ENCODE data around the gene GADL1. TPM values are rescaled to one million over a fixed set of nuclear protein-coding genes. Genes with fewer than 3 reads are reported as not detected.

Gene GADL1
- total RNA-seq, 2 donors from 2014 or later, result not detected

DNA sequence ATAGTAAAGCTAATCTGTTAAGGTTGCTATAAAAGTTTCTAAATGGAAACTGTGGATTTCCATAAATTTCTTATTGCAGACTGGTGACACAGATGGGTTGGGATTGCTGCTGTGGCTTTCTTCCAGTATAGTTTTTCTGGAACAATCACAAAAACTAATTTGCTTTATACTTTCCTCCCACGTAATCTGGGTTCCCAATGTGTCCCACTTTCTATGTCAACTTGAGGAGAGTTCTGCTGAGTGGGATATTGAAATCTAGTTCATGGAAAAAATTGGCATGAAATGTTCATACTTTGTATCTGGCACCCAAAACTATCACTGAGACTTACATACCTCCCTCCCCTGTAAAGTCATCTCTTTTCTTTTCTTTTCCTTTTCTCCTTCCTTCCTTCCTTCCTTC is 161.3 kb downstream of the GADL1 start:
- H3K27ac ChIP-seq, result no peak overlapping the region
- DNase-seq, result no peak
- intact Hi-C loops (cut with DNase I), result no loop called here
- H3K9me3 ChIP-seq, result no peaks in the 10 kb centered on the region
- H3K4me1 ChIP-seq, result no peaks in the 10 kb centered on the region
- H3K4me3 ChIP-seq, result no peak overlapping the region
- H3K36me3 ChIP-seq, result no peaks in the 10 kb centered on the region
- H3K27me3 ChIP-seq, result no peaks in the 10 kb centered on the region
- H3K9ac ChIP-seq (ENCODE audit: low read depth in 2 of 2, low read length in 2 of 2), result no peak overlapping the region
- TF ChIP-seq, protein P1, sequence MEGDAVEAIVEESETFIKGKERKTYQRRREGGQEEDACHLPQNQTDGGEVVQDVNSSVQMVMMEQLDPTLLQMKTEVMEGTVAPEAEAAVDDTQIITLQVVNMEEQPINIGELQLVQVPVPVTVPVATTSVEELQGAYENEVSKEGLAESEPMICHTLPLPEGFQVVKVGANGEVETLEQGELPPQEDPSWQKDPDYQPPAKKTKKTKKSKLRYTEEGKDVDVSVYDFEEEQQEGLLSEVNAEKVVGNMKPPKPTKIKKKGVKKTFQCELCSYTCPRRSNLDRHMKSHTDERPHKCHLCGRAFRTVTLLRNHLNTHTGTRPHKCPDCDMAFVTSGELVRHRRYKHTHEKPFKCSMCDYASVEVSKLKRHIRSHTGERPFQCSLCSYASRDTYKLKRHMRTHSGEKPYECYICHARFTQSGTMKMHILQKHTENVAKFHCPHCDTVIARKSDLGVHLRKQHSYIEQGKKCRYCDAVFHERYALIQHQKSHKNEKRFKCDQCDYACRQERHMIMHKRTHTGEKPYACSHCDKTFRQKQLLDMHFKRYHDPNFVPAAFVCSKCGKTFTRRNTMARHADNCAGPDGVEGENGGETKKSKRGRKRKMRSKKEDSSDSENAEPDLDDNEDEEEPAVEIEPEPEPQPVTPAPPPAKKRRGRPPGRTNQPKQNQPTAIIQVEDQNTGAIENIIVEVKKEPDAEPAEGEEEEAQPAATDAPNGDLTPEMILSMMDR (IDR thresholded peaks at IDR 0.05), result no peak

DNA sequence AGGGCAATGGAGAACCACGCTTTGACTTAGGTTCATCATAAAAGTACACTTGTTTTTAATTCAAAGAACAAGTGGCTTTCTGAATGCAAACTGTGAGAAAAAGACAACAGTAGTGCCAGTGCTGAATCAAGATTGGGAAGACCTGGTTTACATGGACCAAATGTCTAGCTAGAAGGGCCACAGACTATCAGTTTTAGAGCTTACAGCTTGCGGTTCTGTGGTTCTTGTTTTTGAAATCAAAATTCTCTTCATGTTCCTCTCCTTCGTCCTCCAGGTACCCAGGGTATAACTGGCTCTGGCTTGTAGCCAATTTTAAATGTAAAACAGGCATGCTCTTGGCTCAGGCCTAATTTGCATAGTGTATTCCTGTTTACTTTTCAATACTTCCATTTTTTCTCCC is 163.5 kb downstream of the GADL1 start:
- no peaks in the 10 kb centered on the region for H3K27me3 ChIP-seq
- H3K4me3 ChIP-seq, result no peak overlapping the region
- H3K9ac ChIP-seq (ENCODE audit: low read depth in 2 of 2, low read length in 2 of 2), result no peak overlapping the region
- intact Hi-C loops (cut with DNase I), result no loop called here
- no peaks in the 10 kb centered on the region for H3K9me3 ChIP-seq
- no peak overlapping the region for H3K27ac ChIP-seq
- TF ChIP-seq, protein P1 (IDR thresholded peaks at IDR 0.05), result no peak
- H3K4me1 ChIP-seq, result no peaks in the 10 kb centered on the region
- DNase-seq, result no peak
- no peaks in the 10 kb centered on the region for H3K36me3 ChIP-seq

GRCh38 chr3:30729936-30730335 is 164.5 kb downstream of the GADL1 start:
- no peak overlapping the region for H3K4me3 ChIP-seq
- H3K9ac ChIP-seq (ENCODE audit: low read depth in 2 of 2, low read length in 2 of 2), result no peak overlapping the region
- no peaks in the 10 kb centered on the region for H3K9me3 ChIP-seq
- intact Hi-C loops (cut with DNase I), result no loop called here
- no peaks in the 10 kb centered on the region for H3K27me3 ChIP-seq
- H3K4me1 ChIP-seq, result no peaks in the 10 kb centered on the region
- no peak overlapping the region for H3K27ac ChIP-seq
- DNase-seq, result no peak
- TF ChIP-seq, protein P1 (IDR thresholded peaks at IDR 0.05), result no peak
- no peaks in the 10 kb centered on the region for H3K36me3 ChIP-seq

- Histone ChIP-seq H3K27ac (no peak overlapping the region), H3K9ac (ENCODE audit: low read depth in 2 of 2, low read length in 2 of 2) (no peak overlapping the region), H3K27me3 (no peaks in the 10 kb centered on the region), H3K36me3 (no peaks in the 10 kb centered on the region), H3K4me1 (no peaks in the 10 kb centered on the region), H3K9me3 (no peaks in the 10 kb centered on the region), H3K4me3 (no peak overlapping the region)
- TF ChIP-seq, protein P1 (IDR thresholded peaks at IDR 0.05), result no peak
- intact Hi-C loops (cut with DNase I), result no loop called here
- DNase-seq, result no peak
Observed at GRCh38 chr3:30729512-30729911, 164.9 kb downstream of the GADL1 start.

DNA sequence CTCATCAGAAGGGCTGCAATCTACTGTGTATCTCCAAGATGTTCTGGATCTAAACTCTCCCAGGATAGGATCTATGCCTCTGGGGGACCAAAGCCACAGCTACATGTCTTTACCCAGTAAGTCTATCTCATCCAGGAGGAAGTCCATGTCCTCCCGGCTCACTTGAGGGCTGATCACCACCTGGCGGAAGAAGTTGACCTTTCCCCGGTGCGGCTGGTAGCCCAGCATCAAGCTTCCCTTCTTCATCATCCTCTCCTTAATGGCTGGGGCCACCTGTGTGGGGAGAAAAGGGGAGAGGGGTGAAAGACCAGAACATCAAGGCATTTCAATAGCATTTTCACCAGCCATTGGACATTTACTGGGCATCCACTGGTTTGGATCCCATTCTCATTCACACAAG is 166.3 kb downstream of the GADL1 start:
- Histone ChIP-seq H3K4me1 (no peaks in the 10 kb centered on the region), H3K4me3 (no peak overlapping the region), H3K27ac (no peak overlapping the region), H3K36me3 (no peaks in the 10 kb centered on the region), H3K27me3 (no peaks in the 10 kb centered on the region), H3K9ac (ENCODE audit: low read depth in 2 of 2, low read length in 2 of 2) (no peak overlapping the region), H3K9me3 (no peaks in the 10 kb centered on the region)
- no peak for DNase-seq
- TF ChIP-seq, protein P1 (IDR thresholded peaks at IDR 0.05), result no peak
- intact Hi-C loops (cut with DNase I), result no loop called here

DNA sequence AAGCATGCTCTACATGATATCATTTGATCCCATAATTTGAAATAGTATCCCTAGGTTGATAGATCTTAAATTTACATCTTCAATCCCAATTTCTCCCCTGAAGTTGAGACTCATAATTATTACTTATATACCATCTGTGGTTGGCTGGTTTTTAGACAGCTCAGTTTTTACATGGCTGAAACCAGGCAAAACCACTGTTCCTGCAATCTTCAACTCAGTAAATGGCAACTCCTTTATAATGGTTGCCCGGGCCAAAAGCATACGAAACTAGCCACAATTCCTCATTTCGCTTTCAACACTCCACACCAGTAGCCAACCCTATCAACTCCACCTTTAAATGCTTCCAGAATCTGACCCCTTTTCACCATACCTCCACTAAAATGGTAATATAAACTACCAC is 169.6 kb downstream of the GADL1 start:
- no peak overlapping the region for H3K9ac ChIP-seq (ENCODE audit: low read depth in 2 of 2, low read length in 2 of 2)

More for the DNA sequence above, 169.6 kb downstream of the GADL1 start:
- Histone ChIP-seq H3K9me3 (no peaks in the 10 kb centered on the region), H3K4me3 (no peak overlapping the region), H3K27me3 (no peaks in the 10 kb centered on the region), H3K36me3 (no peaks in the 10 kb centered on the region), H3K27ac (no peak overlapping the region), H3K4me1 (peaks cover 6% of the 10 kb centered on the region)
- intact Hi-C loops (cut with DNase I), result no loop called here
- no peak for DNase-seq
- TF ChIP-seq, protein P1 (IDR thresholded peaks at IDR 0.05), result no peak
